ENCODE data around the gene FBXL19. TPM values are rescaled to one million over a fixed set of nuclear protein-coding genes. Genes with fewer than 3 reads are reported as not detected.

Gene FBXL19
- total and polyA plus RNA-seq, 2 of the 13 experiments (the other 11 are each of a cell fraction or from before 2014, with no cell fraction given), result 6.0 to 13.7 TPM

- TF ChIP-seq TFDP2 (CRISPR knock-in tag; IDR thresholded peaks at IDR 0.05), result peak; percentile 84
- peak; percentile 68; the same call in 1 of the 2 replicates for TF ChIP-seq ATF2 (CRISPR knock-in tag; IDR thresholded peaks at IDR 0.05)
- peak; percentile 96 for TF ChIP-seq HNF4A (CRISPR knock-in tag; IDR thresholded peaks at IDR 0.05)
- TF ChIP-seq POLR2A (IDR thresholded peaks at IDR 0.05; ENCODE audit: insufficient read depth in 1 of 2, low read depth in 2 of 2, low read length in 2 of 2), result peak; percentile 40 to 74
- 0 out of 2 replicates have a peak, but pooled peaks have one; percentile 3 for TF ChIP-seq MXD3 (CRISPR knock-in tag; IDR thresholded peaks at IDR 0.05)
- TF ChIP-seq TEAD3 (CRISPR knock-in tag; optimal IDR thresholded peaks at IDR 0.05; ENCODE audit: borderline replicate concordance), result peak; percentile 90
- TF ChIP-seq SP1 (IDR thresholded peaks at IDR 0.05), result no peak
- TF ChIP-seq SP1 (CRISPR knock-in tag; IDR thresholded peaks at IDR 0.05), result peak; percentile 29
- TF ChIP-seq GATAD2A (CRISPR knock-in tag; IDR thresholded peaks at IDR 0.05), result no peak; the same call in 1 of the 2 replicates
- TF ChIP-seq ZEB1 (IDR thresholded peaks at IDR 0.05; ENCODE audit: insufficient replicate concordance, low read depth), result peak; percentile 78
- peak; percentile 52; the same call in 1 of the 2 replicates for TF ChIP-seq KDM5A (IDR thresholded peaks at IDR 0.05; ENCODE audit: borderline replicate concordance, low read length)
- TF ChIP-seq TBX2 (CRISPR knock-in tag; IDR thresholded peaks at IDR 0.05; ENCODE audit: borderline replicate concordance), result peak; percentile 66
- 0 out of 2 replicates have a peak, but pooled peaks have one; percentile 68 for TF ChIP-seq NFIC (IDR thresholded peaks at IDR 0.05; ENCODE audit: low read length)
- TF ChIP-seq ZNF629 (CRISPR knock-in tag; conservative IDR thresholded peaks at IDR 0.05), result peak; percentile 96
- no peak for TF ChIP-seq ZHX1 (CRISPR knock-in tag; IDR thresholded peaks at IDR 0.05; ENCODE audit: low read depth)
- peak; percentile 23; the same call in 1 of the 2 replicates for TF ChIP-seq ZNF703 (CRISPR knock-in tag; IDR thresholded peaks at IDR 0.05; ENCODE audit: borderline replicate concordance)
- no peak for TF ChIP-seq ZFP41 (CRISPR knock-in tag; IDR thresholded peaks at IDR 0.05; ENCODE audit: borderline replicate concordance)
- peak; percentile 29; the same call in 1 of the 2 replicates for TF ChIP-seq ZNF274 (CRISPR knock-in tag; IDR thresholded peaks at IDR 0.05)
- no peak for TF ChIP-seq SMAD9 (CRISPR knock-in tag; IDR thresholded peaks at IDR 0.05)
- TF ChIP-seq SP5 (CRISPR knock-in tag; IDR thresholded peaks at IDR 0.05; ENCODE audit: borderline replicate concordance, low read depth), result peak; percentile 39; the same call in 1 of the 2 replicates
- TF ChIP-seq MYNN (CRISPR knock-in tag; IDR thresholded peaks at IDR 0.05; ENCODE audit: low read depth), result no peak
- no peak for TF ChIP-seq FOXC1 (CRISPR knock-in tag; IDR thresholded peaks at IDR 0.05; ENCODE audit: borderline replicate concordance)
- no peak for TF ChIP-seq ZMAT5 (CRISPR knock-in tag; IDR thresholded peaks at IDR 0.05; ENCODE audit: borderline replicate concordance, low read depth)
- TF ChIP-seq HOXA3 (CRISPR knock-in tag; IDR thresholded peaks at IDR 0.05), result peak; percentile 55; the same call in 1 of the 2 replicates
- TF ChIP-seq ZNF724P (CRISPR knock-in tag; IDR thresholded peaks at IDR 0.05; ENCODE audit: borderline replicate concordance), result 0 out of 2 replicates have a peak, but pooled peaks have one; percentile 26
- 0 out of 2 replicates have a peak, but pooled peaks have one; percentile 46 for TF ChIP-seq FLYWCH1 (CRISPR knock-in tag; IDR thresholded peaks at IDR 0.05)
Measured at GRCh38 chr16:30996324-30996984, 73.1 kb downstream of the FBXL19 start (continued).

Data from HepG2 (cell line).